RWPE1 (cell line): ENCODE data around the gene NOC2L.

ENCODE experiments used
- CTCF ChIA-PET: fragments of 350-600 bp; sonication (Branson Sonifier 250); formaldehyde crosslinking; extraction: SDS; loops from one replicate; lab custom pipeline; 2021; lab: Yijun Ruan, JAX
- POLR2A ChIA-PET: fragments of 400-600 bp; formaldehyde crosslinking; extraction: SDS; loops from one replicate; lab custom pipeline; 2020; ENCODE audit warnings: antibody characterized with exemption; ENCODE audit not compliant: low non-redundant PET; lab: Yijun Ruan, JAX
- DNase-seq: peaks from one replicate; pipeline ENCODE4 v3.0.0; 2012; ENCODE audit warnings: low spot score
- H3K27ac ChIP-seq: fragments of 450-650 bp; 2 replicates; pipeline ENCODE4 v1.5.1; 2017
- TF ChIP-seq, protein P1 (sequence below): fragments of 450-650 bp; conservative IDR thresholded peaks from 2 replicates; pipeline ENCODE4 v1.5.1; 2017; ENCODE audit warnings: low read depth, mild to moderate bottlenecking

The NOC2L gene

DNA sequence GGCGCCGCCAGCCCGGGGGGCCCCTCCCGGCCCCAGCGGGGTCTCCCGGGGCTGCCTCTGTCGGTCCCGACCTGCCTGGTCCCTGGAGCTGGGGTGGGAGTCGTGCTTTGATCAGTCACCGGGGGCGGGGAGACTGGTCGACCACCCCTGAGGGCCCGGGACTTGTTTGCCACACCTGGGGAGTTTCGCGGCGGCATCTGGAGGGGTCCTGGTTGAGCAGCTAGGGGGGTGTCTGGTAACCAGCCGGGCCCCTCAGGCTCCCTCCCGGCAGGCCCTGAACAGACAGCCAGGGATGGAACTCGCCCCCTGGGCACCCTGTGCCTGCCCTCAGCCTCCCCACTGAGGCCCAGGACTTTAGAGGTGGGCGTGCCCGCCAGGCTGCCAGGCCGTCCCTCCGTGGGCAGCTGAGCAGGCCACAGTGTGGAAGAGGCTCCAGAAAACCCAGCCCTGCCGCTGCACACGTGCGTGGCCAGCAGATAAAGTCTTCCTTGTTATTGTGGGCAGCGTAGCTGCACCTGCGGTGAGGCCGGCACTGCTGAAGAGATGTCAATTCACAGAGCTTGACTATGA, 48.7 kb downstream of the NOC2L start:
- CTCF ChIA-PET = interaction anchor here (3.4 kb wide), 1 partner anchor 28 kb away, joined by 18 read pairs; no protein-coding TSS in a partner anchor
- POLR2A ChIA-PET = interaction anchor here (0.8 kb wide), 1 partner anchor 28 kb away, joined by 4 read pairs; no protein-coding TSS in a partner anchor
- TF ChIP-seq, protein P1, sequence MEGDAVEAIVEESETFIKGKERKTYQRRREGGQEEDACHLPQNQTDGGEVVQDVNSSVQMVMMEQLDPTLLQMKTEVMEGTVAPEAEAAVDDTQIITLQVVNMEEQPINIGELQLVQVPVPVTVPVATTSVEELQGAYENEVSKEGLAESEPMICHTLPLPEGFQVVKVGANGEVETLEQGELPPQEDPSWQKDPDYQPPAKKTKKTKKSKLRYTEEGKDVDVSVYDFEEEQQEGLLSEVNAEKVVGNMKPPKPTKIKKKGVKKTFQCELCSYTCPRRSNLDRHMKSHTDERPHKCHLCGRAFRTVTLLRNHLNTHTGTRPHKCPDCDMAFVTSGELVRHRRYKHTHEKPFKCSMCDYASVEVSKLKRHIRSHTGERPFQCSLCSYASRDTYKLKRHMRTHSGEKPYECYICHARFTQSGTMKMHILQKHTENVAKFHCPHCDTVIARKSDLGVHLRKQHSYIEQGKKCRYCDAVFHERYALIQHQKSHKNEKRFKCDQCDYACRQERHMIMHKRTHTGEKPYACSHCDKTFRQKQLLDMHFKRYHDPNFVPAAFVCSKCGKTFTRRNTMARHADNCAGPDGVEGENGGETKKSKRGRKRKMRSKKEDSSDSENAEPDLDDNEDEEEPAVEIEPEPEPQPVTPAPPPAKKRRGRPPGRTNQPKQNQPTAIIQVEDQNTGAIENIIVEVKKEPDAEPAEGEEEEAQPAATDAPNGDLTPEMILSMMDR = no peak
- no peak overlapping the region for H3K27ac ChIP-seq
- no peak for DNase-seq

DNA sequence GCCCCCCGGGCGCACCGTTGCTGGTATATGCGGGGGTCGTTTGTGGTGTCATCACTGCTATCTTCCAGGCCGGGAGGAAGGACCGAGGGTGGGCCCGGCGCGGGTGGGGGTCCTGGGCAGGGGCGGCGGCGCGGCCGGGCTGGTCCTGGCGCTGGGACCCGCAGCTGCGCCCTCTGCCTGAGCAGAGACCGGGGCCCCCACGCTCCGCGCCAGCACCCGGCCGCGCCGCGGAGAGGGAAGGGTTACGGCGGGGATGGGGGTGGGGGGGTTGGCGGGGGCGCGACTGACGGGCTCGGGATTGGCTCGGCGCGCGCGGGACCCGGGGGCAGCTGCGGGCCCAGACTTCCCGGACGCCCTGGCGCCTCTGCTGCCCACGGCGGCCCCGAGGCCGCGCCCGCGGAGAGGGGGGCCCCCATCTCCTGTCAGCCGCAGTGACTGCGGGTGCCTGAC, 49.2 kb downstream of the NOC2L start:
- no peak for DNase-seq
- H3K27ac ChIP-seq = no peak overlapping the region
- POLR2A ChIA-PET = no interaction called here
- CTCF ChIA-PET = interaction anchor here (3.4 kb wide), 1 partner anchor 29 kb away, joined by 18 read pairs; no protein-coding TSS in a partner anchor
- TF ChIP-seq, protein P1 = no peak

DNA sequence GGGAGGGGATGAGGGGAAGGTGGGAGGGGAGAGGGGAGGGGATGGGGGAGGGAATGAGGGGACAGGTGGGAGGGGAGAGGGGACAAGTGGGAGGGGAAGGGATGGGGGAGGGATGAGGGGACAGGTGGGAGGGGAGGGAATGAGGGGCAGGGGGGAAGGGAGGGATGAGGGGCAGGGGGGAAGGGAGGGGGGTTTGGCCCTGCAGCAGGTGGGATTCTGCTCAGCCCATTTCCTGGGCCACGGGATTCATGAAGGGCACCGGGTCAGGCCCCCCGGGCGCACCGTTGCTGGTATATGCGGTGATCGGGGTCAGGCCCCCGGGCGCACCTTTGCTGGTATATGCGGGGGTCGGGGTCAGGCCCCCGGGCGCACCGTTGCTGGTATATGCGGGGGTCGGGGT, 50.4 kb downstream of the NOC2L start:
- no peak overlapping the region for H3K27ac ChIP-seq
- CTCF ChIA-PET = no interaction called here
- TF ChIP-seq, protein P1 = no peak
- no peak for DNase-seq
- POLR2A ChIA-PET = no interaction called here

DNA sequence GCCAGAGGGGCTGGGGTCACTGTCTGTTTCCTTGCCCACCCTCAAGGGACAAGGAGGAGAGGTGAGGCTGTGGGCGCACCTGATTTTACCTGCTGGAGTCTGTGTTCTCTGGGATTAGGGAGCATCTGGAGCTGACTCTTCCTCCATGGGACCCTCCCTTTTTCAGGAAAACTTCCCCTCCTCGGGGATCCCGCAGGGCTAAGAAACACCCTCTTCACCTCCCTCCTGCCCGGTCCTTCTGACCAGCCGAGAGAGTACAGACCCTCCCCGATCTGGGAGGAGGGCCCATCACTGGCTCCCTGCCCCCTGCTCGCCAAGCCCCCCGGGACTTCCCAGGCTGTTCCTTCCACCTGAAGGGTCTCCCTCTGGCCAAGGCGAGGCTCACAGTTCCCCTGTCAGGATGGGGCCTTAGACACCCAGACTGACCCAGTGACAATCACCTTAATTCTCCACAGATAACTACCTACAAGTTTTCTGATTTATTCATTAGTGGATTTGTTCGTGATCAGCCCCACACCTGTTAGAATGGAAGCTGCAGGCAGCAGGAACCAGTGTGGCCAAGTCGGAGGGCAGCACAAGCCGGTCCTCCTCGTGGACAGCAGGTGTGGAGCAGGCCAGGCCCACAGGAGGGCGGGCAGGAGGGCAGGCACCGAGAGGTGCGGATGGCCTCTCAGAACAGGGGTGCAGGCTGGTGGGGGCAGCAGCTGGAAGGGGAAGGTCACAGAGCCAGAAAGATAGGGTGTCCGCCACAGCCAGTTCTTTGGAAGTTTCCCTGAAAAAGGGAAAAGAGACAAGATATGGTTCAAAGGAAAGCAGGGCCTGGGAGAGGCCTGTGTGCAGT, 51.2 kb downstream of the NOC2L start:
- POLR2A ChIA-PET = interaction anchor here (0.6 kb wide), 1 partner anchor 36 kb away, joined by 3 read pairs; no protein-coding TSS in a partner anchor
- peak overlapping the region; percentile 67 for H3K27ac ChIP-seq
- DNase-seq = no peak
- CTCF ChIA-PET = no interaction called here
- TF ChIP-seq, protein P1 = no peak

DNA sequence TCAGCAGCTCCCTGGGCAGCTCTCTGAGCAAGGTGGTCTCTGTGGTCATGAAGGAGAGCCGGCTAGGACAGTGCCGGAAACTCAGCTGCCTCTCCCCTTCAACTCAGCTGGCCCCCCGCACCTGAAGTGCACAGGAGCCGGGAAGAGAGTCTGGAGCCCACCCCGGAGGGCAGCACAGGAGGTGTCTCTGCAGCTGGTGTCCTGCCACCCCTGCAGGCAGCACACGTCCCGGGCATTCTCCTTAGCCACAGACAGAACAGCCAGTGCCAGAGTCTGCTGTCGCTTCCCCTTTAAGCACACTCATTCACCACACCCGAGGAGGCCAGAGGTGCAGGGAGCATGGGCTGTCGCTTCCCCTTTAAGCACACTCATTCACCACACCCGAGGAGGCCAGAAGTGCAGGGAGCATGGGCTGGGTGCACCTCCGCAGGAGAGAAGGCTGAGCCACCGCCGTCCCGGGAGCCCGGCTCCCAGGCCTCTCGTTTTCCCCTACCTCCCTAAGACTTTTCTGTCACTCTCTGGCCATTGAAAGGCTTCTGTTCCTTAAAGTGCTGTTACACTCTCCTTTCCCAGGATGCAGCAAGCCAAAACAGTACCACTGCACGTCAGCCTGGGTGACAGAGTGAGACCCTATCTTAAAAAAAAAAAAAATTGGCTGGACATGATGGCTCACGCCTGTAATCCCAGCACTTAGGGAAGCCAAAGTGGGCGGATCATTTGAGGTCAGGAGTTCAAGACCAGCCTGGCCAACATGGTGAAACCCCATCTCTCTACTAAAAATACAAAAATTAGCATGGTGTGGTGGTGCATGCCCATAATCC, 52.2 kb downstream of the NOC2L start:
- TF ChIP-seq, protein P1 = no peak
- ChIA-PET CTCF (interaction anchor here (0.5 to 3.7 kb wide), 7 partner anchors 12 to 109 kb away, joined by 3 to 53 read pairs (median 5); no protein-coding TSS in a partner anchor), POLR2A (interaction anchor here (0.6 kb wide), 1 partner anchor 37 kb away, joined by 3 read pairs; no protein-coding TSS in a partner anchor)
- DNase-seq = peak; percentile 42
- peak overlapping the region; percentile 67 for H3K27ac ChIP-seq
